ENCODE results near the gene ARHGEF7. TPM values are rescaled to one million over a fixed set of nuclear protein-coding genes. Genes with fewer than 3 reads are reported as not detected.

The ARHGEF7 gene
- total RNA-seq, 1 donor from 2014 or later = 57.5 TPM

DNA sequence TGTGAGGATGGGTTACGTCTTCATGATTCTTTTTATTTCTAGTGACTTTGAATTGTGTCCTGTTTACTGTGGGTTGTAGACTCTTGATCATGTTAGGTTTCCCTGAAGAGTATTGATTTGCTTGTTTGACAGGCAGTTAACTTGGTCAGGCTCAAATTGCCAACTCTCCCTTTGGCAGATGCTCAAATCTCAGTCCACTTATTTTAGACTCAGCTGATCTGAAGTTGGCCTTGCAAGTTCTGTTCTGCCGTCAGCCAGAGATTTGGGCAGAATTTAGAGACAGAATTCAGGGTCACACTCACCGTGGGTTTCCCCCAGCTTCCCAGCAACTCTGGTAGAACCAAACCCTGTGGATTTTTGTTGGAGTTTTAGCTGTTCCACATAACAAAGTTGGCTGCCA is 133.7 kb downstream of the ARHGEF7 start:
- intact Hi-C loops (cut with DNase I) = no loop called here
- no peaks in the 10 kb centered on the region for H3K9me3 ChIP-seq
- H3K36me3 ChIP-seq = peaks cover 0 to 8% of the 10 kb centered on the region in 2 donors
- DNase-seq (ENCODE audit: extremely low spot score in 2 of 2) = peak in 1 of 2 donors; percentile 6
- H3K4me3 ChIP-seq = no peak overlapping the region
- no peak for TF ChIP-seq CTCF (IDR thresholded peaks at IDR 0.05)
- no peak for TF ChIP-seq POLR2A (IDR thresholded peaks at IDR 0.05)
- no peak for TF ChIP-seq POLR2AphosphoS5 (IDR thresholded peaks at IDR 0.05; ENCODE audit: insufficient read depth in 1 of 2, low read depth in 1 of 2)
- no peak overlapping the region for H3K27ac ChIP-seq
- H3K4me1 ChIP-seq = peaks cover 22% of the 10 kb centered on the region
- no peaks in the 10 kb centered on the region for H3K27me3 ChIP-seq

DNA sequence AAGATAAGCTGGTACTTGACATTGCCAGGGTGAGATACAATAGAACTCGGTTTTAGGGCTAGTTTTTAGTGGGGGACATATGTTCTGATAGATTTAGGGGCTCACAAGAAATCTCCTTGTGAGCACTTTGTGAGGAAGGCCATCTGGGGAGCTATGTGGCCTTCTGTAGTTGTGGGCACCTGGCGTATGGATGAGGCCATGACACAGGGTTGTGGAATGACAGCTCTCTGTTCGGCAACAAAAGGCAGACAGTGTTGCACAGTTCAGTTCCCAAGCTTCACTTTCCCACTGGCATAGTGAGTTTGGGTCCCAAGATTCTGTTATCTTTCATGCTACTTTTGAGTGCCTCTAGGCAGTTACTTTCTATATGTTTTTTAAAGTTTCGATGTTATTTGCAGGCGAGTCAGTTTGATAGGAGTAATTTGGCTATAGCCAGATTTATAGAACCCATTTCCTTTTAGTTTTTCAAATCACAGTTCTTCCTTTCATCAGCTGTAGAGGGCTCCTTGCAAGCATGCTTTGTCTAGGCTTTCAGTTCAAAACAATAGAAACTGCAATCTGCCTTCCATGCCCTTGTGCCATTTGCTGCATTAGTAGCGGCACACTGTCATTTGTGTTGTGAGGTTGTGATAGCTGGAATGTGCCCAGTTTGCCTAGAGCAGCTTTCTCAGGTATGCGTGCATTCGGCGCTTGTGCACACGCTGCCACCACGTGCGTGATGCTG is 134.7 kb downstream of the ARHGEF7 start:
- Histone ChIP-seq H3K4me1 (peaks cover 22% of the 10 kb centered on the region), H3K27ac (no peak overlapping the region), H3K27me3 (no peaks in the 10 kb centered on the region), H3K4me3 (no peak overlapping the region), H3K36me3 (peaks cover 0 to 5% of the 10 kb centered on the region in 2 donors), H3K9me3 (no peaks in the 10 kb centered on the region)
- intact Hi-C loops (cut with DNase I) = no loop called here
- DNase-seq (ENCODE audit: extremely low spot score in 2 of 2) = no peak
- no peak for TF ChIP-seq POLR2AphosphoS5 (IDR thresholded peaks at IDR 0.05; ENCODE audit: insufficient read depth in 1 of 2, low read depth in 1 of 2)

GRCh38 chr13:111251646-111252445 is 136.7 kb downstream of the ARHGEF7 start:
- H3K4me1 ChIP-seq = peaks cover 22% of the 10 kb centered on the region
- H3K9me3 ChIP-seq = no peaks in the 10 kb centered on the region
- TF ChIP-seq CTCF (IDR thresholded peaks at IDR 0.05) = no peak
- TF ChIP-seq POLR2A (IDR thresholded peaks at IDR 0.05) = no peak
- no peak for TF ChIP-seq POLR2AphosphoS5 (IDR thresholded peaks at IDR 0.05; ENCODE audit: insufficient read depth in 1 of 2, low read depth in 1 of 2)
- no peak overlapping the region for H3K4me3 ChIP-seq
- no peaks in the 10 kb centered on the region for H3K27me3 ChIP-seq
- no peak overlapping the region for H3K27ac ChIP-seq
- intact Hi-C loops (cut with DNase I) = no loop called here
- peaks cover 0 to 5% of the 10 kb centered on the region in 2 donors for H3K36me3 ChIP-seq
- no peak for DNase-seq (ENCODE audit: extremely low spot score in 2 of 2)

- Histone ChIP-seq H3K36me3 (peaks cover 0 to 12% of the 10 kb centered on the region in 2 donors), H3K4me1 (peaks cover 19% of the 10 kb centered on the region), H3K9me3 (no peaks in the 10 kb centered on the region), H3K4me3 (no peak overlapping the region), H3K27ac (no peak overlapping the region), H3K27me3 (no peaks in the 10 kb centered on the region)
- no peak for DNase-seq (ENCODE audit: extremely low spot score in 2 of 2)
- no peak for TF ChIP-seq CTCF (IDR thresholded peaks at IDR 0.05)
- no peak for TF ChIP-seq POLR2A (IDR thresholded peaks at IDR 0.05)
- no peak for TF ChIP-seq POLR2AphosphoS5 (IDR thresholded peaks at IDR 0.05; ENCODE audit: insufficient read depth in 1 of 2, low read depth in 1 of 2)
- intact Hi-C loops (cut with DNase I) = no loop called here
Observed at GRCh38 chr13:111252446-111253364, 137.6 kb downstream of the ARHGEF7 start.

- intact Hi-C loops (cut with DNase I) = no loop called here
- peaks cover 16% of the 10 kb centered on the region for H3K4me1 ChIP-seq
- DNase-seq (ENCODE audit: extremely low spot score in 2 of 2) = no peak
- H3K27me3 ChIP-seq = no peaks in the 10 kb centered on the region
- H3K4me3 ChIP-seq = no peak overlapping the region
- TF ChIP-seq POLR2A (IDR thresholded peaks at IDR 0.05) (no peak), POLR2AphosphoS5 (IDR thresholded peaks at IDR 0.05; ENCODE audit: insufficient read depth in 1 of 2, low read depth in 1 of 2) (no peak), CTCF (IDR thresholded peaks at IDR 0.05) (no peak)
- H3K27ac ChIP-seq = no peak overlapping the region
- H3K36me3 ChIP-seq = peaks cover 0 to 19% of the 10 kb centered on the region in 2 donors
- H3K9me3 ChIP-seq = no peaks in the 10 kb centered on the region
Observed at GRCh38 chr13:111253365-111253872, 138.3 kb downstream of the ARHGEF7 start.

Data from vagina (tissue), 2 donors.